H1 (cell line): ENCODE measurements around the gene FBXO38. TPM values are rescaled to one million over a fixed set of nuclear protein-coding genes. Genes with fewer than 3 reads are reported as not detected.

Experiments
- CTCF ChIA-PET: fragments of 300-600 bp; sonication (Branson Sonifier 250); formaldehyde crosslinking; loops from one replicate; lab custom pipeline; 2021; ENCODE audit not compliant: partially characterized antibody; lab: Charles Lee
- POLR2A ChIA-PET: fragments of 300-600 bp; sonication (Branson Sonifier 250); formaldehyde crosslinking; loops from one replicate; lab custom pipeline; 2021; ENCODE audit warnings: inconsistent platforms; ENCODE audit not compliant: partially characterized antibody; lab: Charles Lee
- DNase-seq, 2 experiments: peaks; one replicate each; pipeline versions ENCODE4 v3.0.0 to v3.0.0-alpha.2; 2010 to 2022; ENCODE audit warnings: low spot score in 2 of 2, low read depth in 1 of 2, mixed read lengths in 1 of 2
- FAIRE-seq: peaks from 2 replicates; lab custom pipeline; 2011; peaks lifted over from hg19 to GRCh38; lab: Jason Lieb, UNC
- H2AFZ ChIP-seq: 2 replicates; pipeline ENCODE4 v1.8.1; 2012; ENCODE audit warnings: low read length, inconsistent platforms
- H2AK5ac ChIP-seq: 2 replicates; pipeline ENCODE4 v1.6.1; 2013; ENCODE audit warnings: low read depth, low read length
- H2BK120ac ChIP-seq: replicated peaks from 2 replicates; pipeline ENCODE3; 2013; ENCODE audit warnings: low read depth, low read length, inconsistent platforms
- H2BK12ac ChIP-seq: 2 replicates; pipeline ENCODE4 v1.6.1; 2013; ENCODE audit warnings: low read depth, low read length
- H2BK15ac ChIP-seq: 2 replicates; pipeline ENCODE4 v1.6.1; 2013; ENCODE audit warnings: low read length
- H2BK20ac ChIP-seq: 2 replicates; pipeline ENCODE4 v1.6.1; 2013; ENCODE audit warnings: low read length
- H2BK5ac ChIP-seq: 2 replicates; pipeline ENCODE4 v1.6.1; 2013; ENCODE audit warnings: low read depth, low read length
- H3K14ac ChIP-seq: 2 replicates; pipeline ENCODE4 v1.6.1; 2013; ENCODE audit warnings: inconsistent platforms; ENCODE audit not compliant: insufficient read length
- H3K18ac ChIP-seq: 2 replicates; pipeline ENCODE4 v1.6.1; 2013; ENCODE audit warnings: low read length; ENCODE audit errors: extremely low read depth
- H3K23ac ChIP-seq: 2 replicates; pipeline ENCODE4 v1.6.1; 2013; ENCODE audit warnings: inconsistent platforms; ENCODE audit not compliant: insufficient read length
- H3K23me2 ChIP-seq: 2 replicates; pipeline ENCODE4 v1.6.1; 2013; ENCODE audit warnings: low read depth, low read length
- H3K27ac ChIP-seq: 2 replicates; pipeline ENCODE4 v1.6.1; 2011; ENCODE audit warnings: low read depth, low read length, inconsistent platforms
- H3K27me3 ChIP-seq, 4 experiments: replicated peaks in 1 of 4; 1 replicate in 1 of 4; 2 replicates in 3 of 4; pipeline versions ENCODE4 v1.6.1 to v1.8.1; 2011 to 2013; ENCODE audit warnings: low read length in 3 of 4, mild to moderate bottlenecking in 3 of 4, inconsistent platforms in 2 of 4, mixed read lengths in 2 of 4, moderate library complexity in 1 of 4; ENCODE audit not compliant: control insufficient read depth in 3 of 4, insufficient read depth in 3 of 4; ENCODE audit errors: extremely low read depth in 1 of 4
- H3K36me3 ChIP-seq, 4 experiments: 2 replicates each; pipeline versions ENCODE4 v1.6.1 to v1.8.1; 2011 to 2013; ENCODE audit warnings: mild to moderate bottlenecking in 4 of 4, low read length in 3 of 4, moderate library complexity in 2 of 4, control low read depth in 1 of 4, inconsistent platforms in 1 of 4; ENCODE audit not compliant: insufficient read depth in 4 of 4, control insufficient read depth in 2 of 4
- H3K4ac ChIP-seq: replicated peaks from 2 replicates; pipeline ENCODE3; 2013; ENCODE audit warnings: low read length, low read depth, mixed read lengths, inconsistent platforms; ENCODE audit not compliant: insufficient read length
- H3K4me1 ChIP-seq, 4 experiments: replicated peaks in 1 of 4; 1 replicate in 1 of 4; 2 replicates in 3 of 4; pipeline versions ENCODE4 v1.6.1 to v1.8.1; 2011 to 2013; ENCODE audit warnings: low read length in 3 of 4, inconsistent platforms in 2 of 4, mixed read lengths in 1 of 4; ENCODE audit not compliant: insufficient read depth in 4 of 4, control insufficient read depth in 3 of 4
- H3K4me2 ChIP-seq, 2 experiments: 2 replicates each; pipeline versions ENCODE4 v1.6.1 to v1.8.1; 2011 to 2013; ENCODE audit warnings: low read depth in 2 of 2, low read length in 2 of 2, control low read depth in 1 of 2, inconsistent platforms in 1 of 2, mild to moderate bottlenecking in 1 of 2; ENCODE audit not compliant: insufficient read depth in 1 of 2
- H3K4me3 ChIP-seq, 4 experiments: fragments of 200-600, 300-600 bp in 1 of 4; sonication (generic), shearing (Covaris generic), sonication (Bioruptor Twin) in 1 of 4; 2 replicates each; pipeline versions ENCODE4 v1.5.1 to v1.8.1; 2011 to 2016; ENCODE audit warnings: low read length in 4 of 4, low read depth in 3 of 4, control low read depth in 2 of 4, inconsistent platforms in 2 of 4, mild to moderate bottlenecking in 2 of 4, mixed read lengths in 1 of 4, moderate library complexity in 1 of 4; ENCODE audit not compliant: insufficient read depth in 2 of 4; ENCODE audit errors: extremely low read depth in 1 of 4
- H3K56ac ChIP-seq: replicated peaks from 2 replicates; pipeline ENCODE3; 2013; ENCODE audit warnings: low read depth, mild to moderate bottlenecking, mixed read lengths, low read length, inconsistent platforms; ENCODE audit not compliant: insufficient read length
- H3K79me1 ChIP-seq: 2 replicates; pipeline ENCODE4 v1.6.1; 2013; ENCODE audit warnings: low read depth, low read length, control low read depth
- H3K79me2 ChIP-seq, 2 experiments: 2 replicates each; pipeline versions ENCODE4 v1.6.1 to v1.8.1; 2012 to 2013; ENCODE audit warnings: low read length in 2 of 2, mild to moderate bottlenecking in 2 of 2, inconsistent platforms in 1 of 2; ENCODE audit not compliant: insufficient read depth in 2 of 2, control insufficient read depth in 1 of 2
- H3K9ac ChIP-seq, 4 experiments: replicated peaks in 1 of 4; 1 replicate in 1 of 4; 2 replicates in 3 of 4; pipeline versions ENCODE4 v1.6.1 to v1.8.1; 2011 to 2013; ENCODE audit warnings: low read depth in 3 of 4, low read length in 3 of 4, control low read depth in 2 of 4, mild to moderate bottlenecking in 2 of 4, moderate library complexity in 2 of 4, inconsistent platforms in 1 of 4; ENCODE audit errors: extremely low read depth in 1 of 4
- H3K9me3 ChIP-seq, 2 experiments: 2 replicates each; pipeline versions ENCODE4 v1.6.1 to v1.8.1; 2012 to 2013; ENCODE audit warnings: mild to moderate bottlenecking in 2 of 2, moderate library complexity in 2 of 2, control low read depth in 1 of 2, inconsistent platforms in 1 of 2, low read depth in 1 of 2, low read length in 1 of 2, mixed read lengths in 1 of 2; ENCODE audit not compliant: insufficient read depth in 2 of 2
- H4K20me1 ChIP-seq, 2 experiments: replicated peaks in 1 of 2; 2 replicates each; pipeline versions ENCODE3 to v1.8.1; 2011 to 2013; ENCODE audit warnings: inconsistent platforms in 2 of 2, low read length in 2 of 2, mild to moderate bottlenecking in 1 of 2; ENCODE audit not compliant: insufficient read depth in 2 of 2, control insufficient read depth in 1 of 2
- H4K5ac ChIP-seq: 2 replicates; pipeline ENCODE4 v1.6.1; 2013; ENCODE audit warnings: low read length, low read depth, mixed read lengths, inconsistent platforms; ENCODE audit not compliant: insufficient read length
- H4K8ac ChIP-seq: 2 replicates; pipeline ENCODE4 v1.8.0; 2013; ENCODE audit warnings: mild to moderate bottlenecking, moderate library complexity, low read length, inconsistent platforms; ENCODE audit not compliant: insufficient read depth; ENCODE audit errors: extremely low read depth
- H4K91ac ChIP-seq: replicated peaks from 2 replicates; pipeline ENCODE3; 2013; ENCODE audit warnings: low read length, mixed read lengths, inconsistent platforms; ENCODE audit not compliant: insufficient read length
- ATF2 ChIP-seq: IDR thresholded peaks from 2 replicates; pipeline ENCODE4 v1.6.1; 2012; ENCODE audit warnings: low read length, inconsistent platforms
- BRCA1 ChIP-seq: IDR thresholded peaks from 2 replicates; pipeline ENCODE4 v1.6.1; 2012; ENCODE audit warnings: low read depth, low read length, improper control_type of control experiment
- EGR1 ChIP-seq: IDR thresholded peaks from 2 replicates; pipeline ENCODE4 v1.6.1; 2011; ENCODE audit warnings: low read depth, low read length, borderline replicate concordance
- EZH2 ChIP-seq: fragments of 200-600 bp; sonication (generic); IDR thresholded peaks from 2 replicates; pipeline ENCODE4 v1.7.1; 2012; ENCODE audit warnings: low read depth, mild to moderate bottlenecking, moderate library complexity, low read length, inconsistent platforms; ENCODE audit not compliant: severe bottlenecking
- FOSL1 ChIP-seq: IDR thresholded peaks from 2 replicates; pipeline ENCODE4 v1.6.1; 2011; ENCODE audit warnings: mild to moderate bottlenecking, low read depth, low read length, moderate library complexity; ENCODE audit not compliant: insufficient read depth
- JUND ChIP-seq: IDR thresholded peaks from 2 replicates; pipeline ENCODE4 v1.6.1; 2011; ENCODE audit warnings: mild to moderate bottlenecking, improper control_type of control experiment, low read length
- KDM4A ChIP-seq: IDR thresholded peaks from one replicate; pipeline ENCODE4 v1.7.1; 2012; ENCODE audit warnings: low read depth, mild to moderate bottlenecking, moderate library complexity, low read length, inconsistent platforms; ENCODE audit not compliant: severe bottlenecking
- MAX ChIP-seq: IDR thresholded peaks from 2 replicates; pipeline ENCODE4 v1.6.1; 2012; ENCODE audit warnings: inconsistent platforms
- NRF1 ChIP-seq: IDR thresholded peaks from 2 replicates; pipeline ENCODE4 v1.6.1; 2011; ENCODE audit warnings: mild to moderate bottlenecking, low read depth, low read length, improper control_type of control experiment
- RXRA ChIP-seq: IDR thresholded peaks from 2 replicates; pipeline ENCODE4 v1.6.1; 2011; ENCODE audit warnings: low read depth, mild to moderate bottlenecking, low read length, moderate library complexity; ENCODE audit not compliant: insufficient read depth
- SRF ChIP-seq: IDR thresholded peaks from 2 replicates; pipeline ENCODE4 v1.6.1; 2011; ENCODE audit warnings: mild to moderate bottlenecking, low read depth, low read length, moderate library complexity
- SUZ12 ChIP-seq: fragments of 200-600 bp; sonication (generic); IDR thresholded peaks from 2 replicates; pipeline ENCODE4 v1.6.1; 2012; ENCODE audit warnings: mild to moderate bottlenecking, inconsistent platforms, low read length, moderate library complexity, mixed read lengths
- YY1 ChIP-seq: IDR thresholded peaks from 2 replicates; pipeline ENCODE4 v1.6.1; 2011; ENCODE audit warnings: low read depth, mild to moderate bottlenecking, low read length
- WGBS, 2 experiments: shearing (Covaris generic) in 1 of 2; methylation state at CpG; one replicate each; pipeline versions ENCODE4 v1.1.6 to v1.1.7; 2013 to 2015; ENCODE audit warnings: low lambda C conversion rate in 2 of 2, mixed read lengths in 2 of 2, inconsistent platforms in 1 of 2, low coverage in 1 of 2, missing lambda C conversion rate in 1 of 2; ENCODE audit not compliant: insufficient replicate concordance in 2 of 2, insufficient coverage in 1 of 2, insufficient read length in 1 of 2; ENCODE audit errors: extremely low coverage in 1 of 2, missing lambda C conversion rate in 1 of 2; 5-methylcytosine and 5-hydroxymethylcytosine counted together
- polyA plus RNA-seq, 7 experiments: library from polyadenylated mRNA; depleted of rRNA in 3 of 7; stranded (reverse) in 5 of 7; unstranded in 2 of 7; fragments of >200 nt in 5 of 7; fragments of 200-250 nt in 2 of 7; gene quantifications; 1 replicate in 5 of 7; 2 replicates in 1 of 7; 4 replicates in 1 of 7; pipeline versions ENCODE4 v1.2.1 to v1.2.3, GENCODE V29; 2011 to 2013; ENCODE audit warnings: missing spikeins in 2 of 7, mixed read lengths in 2 of 7
- total RNA-seq: library from RNA; stranded (reverse); fragmentation: NEBNext Ultra II Directional; extraction: Animal tissue kit (Norgen Biotek cat#: 25700); gene quantifications from 2 replicates; pipeline ENCODE4 v1.2.1, GENCODE V29; 2021

Gene FBXO38
- total and polyA plus RNA-seq, 2 of the 8 experiments (the other 6 are each of a cell fraction or from before 2014, with no cell fraction given): 9.1 to 34.3 TPM

GRCh38 chr5:148428848-148429247 is 45.1 kb downstream of the FBXO38 start:
- Histone ChIP-seq H4K20me1 (peaks cover 1 to 3% of the 10 kb centered on the region in 2 experiments), H3K9ac (no peak overlapping the region), H2BK12ac (no peak overlapping the region), H2BK15ac (no peak overlapping the region), H3K23ac (no peak overlapping the region), H3K27me3 (no peaks in the 10 kb centered on the region), H2AK5ac (no peak overlapping the region), H3K9me3 (no peaks in the 10 kb centered on the region), H3K4me3 (no peak overlapping the region), H3K27ac (no peak overlapping the region), H4K8ac (no peak overlapping the region), H3K79me1 (no peaks in the 10 kb centered on the region), H2BK20ac (no peak overlapping the region), H3K79me2 (no peaks in the 10 kb centered on the region), H3K4ac (no peak overlapping the region), H2BK120ac (no peak overlapping the region), H3K56ac (no peak overlapping the region), H4K91ac (no peak overlapping the region), H3K18ac (no peak overlapping the region), H3K36me3 (peaks cover 21 to 59% (median 37%) of the 10 kb centered on the region in 4 experiments), H2AFZ (no peak overlapping the region), H3K4me1 (no peaks in the 10 kb centered on the region), H3K23me2 (no peaks in the 10 kb centered on the region), H3K4me2 (no peak overlapping the region), H2BK5ac (no peak overlapping the region), H3K14ac (no peak overlapping the region), H4K5ac (no peak overlapping the region)
- ChIA-PET CTCF (interaction anchor here (1.2 to 1.7 kb wide), 3 partner anchors 14 to 302 kb away, joined by 4 to 5 read pairs (median 5); no protein-coding TSS in a partner anchor), POLR2A (no interaction called here)
- no peak for DNase-seq
- WGBS, 2 experiments: 100% methylated on average over 2 of the region's 2 CpGs; no CpG with 5 or more reads in 1 of the 2 experiments
- no peak for FAIRE-seq
- TF ChIP-seq NRF1: no peak
- TF ChIP-seq EZH2: no peak
- TF ChIP-seq KDM4A: no peak
- no peak for TF ChIP-seq EGR1
- TF ChIP-seq SUZ12: no peak
- TF ChIP-seq MAX: no peak
- no peak for TF ChIP-seq JUND
- TF ChIP-seq ATF2: no peak
- TF ChIP-seq SRF: no peak
- TF ChIP-seq YY1: no peak
- TF ChIP-seq RXRA: no peak
- TF ChIP-seq BRCA1: no peak
- TF ChIP-seq FOSL1: no peak
